GM18873 (cell line): ENCODE measurements around the gene GRIN3B.

Experiments used
- ATAC-seq: cut with Tn5 transposase; IDR thresholded peaks from one replicate; pipeline ENCODE4 v1.9.1; 2021; ENCODE audit warnings: mild to moderate bottlenecking, moderate library complexity, moderate number of reproducible peaks; ENCODE audit not compliant: unreplicated experiment, low FRiP score

The GRIN3B gene

DNA sequence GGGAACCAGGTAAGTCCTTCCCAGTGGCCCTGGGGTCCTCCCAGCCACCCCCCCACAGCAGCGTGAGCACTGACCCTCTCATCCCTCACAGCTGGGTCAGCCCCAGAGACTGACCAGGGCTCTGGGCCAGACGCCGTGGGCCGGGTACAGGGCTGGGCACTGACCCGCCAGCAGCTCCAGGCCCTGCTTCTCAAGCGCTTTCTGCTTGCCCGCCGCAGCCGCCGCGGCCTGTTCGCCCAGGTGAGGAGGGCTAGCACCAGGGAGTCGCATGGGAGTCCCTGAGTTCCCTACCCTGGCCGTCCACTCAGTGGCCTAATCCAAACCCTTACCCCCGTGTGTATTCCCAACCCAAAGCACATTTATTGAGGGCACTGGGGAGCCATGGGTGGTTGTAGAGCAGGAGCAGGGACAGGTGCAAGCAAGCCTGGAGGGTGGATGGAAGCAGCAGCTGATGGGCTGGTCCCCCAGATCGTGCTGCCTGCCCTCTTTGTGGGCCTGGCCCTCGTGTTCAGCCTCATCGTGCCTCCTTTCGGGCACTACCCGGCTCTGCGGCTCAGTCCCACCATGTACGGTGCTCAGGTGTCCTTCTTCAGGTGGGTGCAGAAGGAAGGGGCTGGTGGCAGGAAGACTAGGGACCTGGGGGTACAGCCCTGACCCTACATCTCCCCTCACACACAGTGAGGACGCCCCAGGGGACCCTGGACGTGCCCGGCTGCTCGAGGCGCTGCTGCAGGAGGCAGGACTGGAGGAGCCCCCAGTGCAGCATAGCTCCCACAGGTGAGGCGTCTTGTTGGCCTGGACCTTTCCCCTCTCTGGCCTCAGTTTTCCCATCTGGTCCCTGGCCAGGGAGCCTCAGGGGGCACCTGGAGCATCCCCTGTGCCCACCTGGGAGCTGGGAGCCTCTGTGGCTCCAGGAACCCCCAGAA lies 54.1 kb downstream of the GRIN3B start:
- ATAC-seq, result no peak

- no peak for ATAC-seq
Observed at GRCh38 chr19:1055028-1055425, 54.8 kb downstream of the GRIN3B start.

DNA sequence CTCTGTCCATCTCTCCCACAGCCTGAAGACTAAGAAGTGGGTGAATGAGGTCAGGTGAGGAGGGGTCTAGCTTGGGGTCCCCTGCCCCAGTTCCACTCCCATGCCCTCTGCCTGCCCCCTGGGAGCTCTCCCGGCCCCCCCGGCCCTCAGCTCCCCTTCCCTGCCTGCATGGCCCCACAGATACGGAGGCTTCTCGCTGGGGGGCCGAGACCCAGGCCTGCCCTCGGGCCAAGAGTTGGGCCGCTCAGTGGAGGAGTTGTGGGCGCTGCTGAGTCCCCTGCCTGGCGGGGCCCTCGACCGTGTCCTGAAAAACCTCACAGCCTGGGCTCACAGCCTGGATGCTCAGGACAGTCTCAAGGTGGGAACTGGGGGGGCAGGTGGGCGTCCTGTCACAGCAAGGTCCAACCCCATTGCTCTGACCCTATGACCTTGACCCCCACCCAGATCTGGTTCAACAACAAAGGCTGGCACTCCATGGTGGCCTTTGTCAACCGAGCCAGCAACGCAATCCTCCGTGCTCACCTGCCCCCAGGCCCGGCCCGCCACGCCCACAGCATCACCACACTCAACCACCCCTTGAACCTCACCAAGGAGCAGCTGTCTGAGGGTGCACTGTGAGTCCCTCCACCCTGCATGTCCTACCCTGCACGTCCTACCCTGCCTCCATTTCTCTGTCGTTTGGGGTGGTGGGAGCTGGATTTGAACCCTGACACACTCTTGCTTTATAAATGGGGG lies 55.8 kb downstream of the GRIN3B start:
- ATAC-seq, result no peak

DNA sequence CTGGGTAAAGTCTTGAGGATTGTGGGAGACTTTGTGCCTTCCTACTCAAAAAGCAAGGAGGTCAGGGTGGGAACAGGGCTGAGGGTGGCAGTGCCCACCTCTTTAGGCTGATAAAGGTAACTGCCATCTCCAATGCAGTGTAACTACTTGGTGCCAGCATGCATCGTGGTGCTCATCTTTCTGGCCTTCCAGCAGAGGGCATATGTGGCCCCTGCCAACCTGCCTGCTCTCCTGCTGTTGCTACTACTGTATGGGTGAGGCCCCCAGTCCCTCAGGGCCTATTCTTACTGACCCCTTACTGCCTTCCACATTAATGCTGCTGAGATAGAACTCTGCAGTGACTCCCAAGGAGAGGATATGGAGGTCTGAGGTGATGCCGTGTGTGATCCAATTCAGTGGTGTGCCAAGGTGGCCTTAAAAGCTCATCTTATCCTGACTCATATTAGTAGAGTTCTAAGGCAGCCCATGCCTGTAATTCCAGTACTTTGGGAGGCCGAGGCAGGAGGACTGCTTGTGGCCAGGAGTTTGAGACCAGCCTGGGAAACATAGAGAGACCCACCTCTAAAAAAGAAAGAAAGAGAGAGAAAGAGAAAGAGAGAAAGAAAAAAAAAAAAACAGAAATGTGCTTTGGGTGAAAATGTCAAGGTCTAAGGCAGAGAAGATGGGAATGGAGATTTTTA lies 57.1 kb downstream of the GRIN3B start:
- no peak for ATAC-seq

GRCh38 chr19:1058112-1058511 lies 57.9 kb downstream of the GRIN3B start:
- no peak for ATAC-seq
